HFFc6 (cell line): ENCODE data around the gene NOL12. TPM values are rescaled to one million over a fixed set of nuclear protein-coding genes. Genes with fewer than 3 reads are reported as not detected.

Experiments used
- DNase-seq: peaks from one replicate; pipeline ENCODE4 v3.0.0-alpha.2; 2018
- H3K27ac Mint-ChIP-seq: 2 replicates; pipeline ENCODE4 v1.8.0; 2020; ENCODE audit warnings: mild to moderate bottlenecking, mixed read lengths
- H3K27me3 Mint-ChIP-seq: 2 replicates; pipeline ENCODE4 v1.8.0; 2021; ENCODE audit warnings: mild to moderate bottlenecking, moderate library complexity, mixed read lengths; ENCODE audit not compliant: insufficient read depth
- H3K36me3 Mint-ChIP-seq: 2 replicates; pipeline ENCODE4 v1.8.0; 2021; ENCODE audit warnings: low read depth, mixed read lengths
- H3K4me1 Mint-ChIP-seq: 2 replicates; pipeline ENCODE4 v1.8.0; 2020; ENCODE audit warnings: low read depth, mixed read lengths
- H3K4me3 Mint-ChIP-seq: 2 replicates; pipeline ENCODE4 v1.8.0; 2020; ENCODE audit warnings: mild to moderate bottlenecking, moderate library complexity, mixed read lengths
- H3K9me3 Mint-ChIP-seq: 2 replicates; pipeline ENCODE4 v1.8.0; 2020; ENCODE audit warnings: mild to moderate bottlenecking, mixed read lengths
- CTCF ChIP-seq: fragments of 200-600 bp; sonication (generic); IDR thresholded peaks from 2 replicates; pipeline ENCODE4 v1.5.0; 2021; ENCODE audit warnings: antibody characterized with exemption, mild to moderate bottlenecking
- total RNA-seq, 6 experiments: library from RNA; stranded (reverse); fragmentation: NEBNext Ultra II Directional; extraction: Animal tissue kit (Norgen Biotek cat#: 25700); gene quantifications; 2 replicates in 1 of 6; 3 replicates in 5 of 6; pipeline ENCODE4 v1.2.3, GENCODE V29; 2021

The NOL12 gene
- total RNA-seq, 6 experiments from 2014 or later, result 17.7 to 29.6 (median 26.9) TPM

GRCh38 chr22:37669586-37669985 lies 16.6 kb upstream of the NOL12 start:
- DNase-seq, result peak; percentile 12
- H3K27me3 Mint-ChIP-seq, result peaks cover 2% of the 10 kb centered on the region
- H3K27ac Mint-ChIP-seq, result peak overlapping the region; percentile 48
- no peak for TF ChIP-seq CTCF
- H3K9me3 Mint-ChIP-seq, result no peaks in the 10 kb centered on the region
- no peak overlapping the region for H3K4me3 Mint-ChIP-seq
- peaks cover 22% of the 10 kb centered on the region for H3K4me1 Mint-ChIP-seq
- peaks cover 11% of the 10 kb centered on the region; the same call in 1 of the 2 replicates for H3K36me3 Mint-ChIP-seq

GRCh38 chr22:37672206-37672919 lies 13.8 kb upstream of the NOL12 start:
- no peak overlapping the region for H3K4me3 Mint-ChIP-seq
- DNase-seq, result no peak
- no peaks in the 10 kb centered on the region for H3K9me3 Mint-ChIP-seq
- peaks cover 13% of the 10 kb centered on the region for H3K36me3 Mint-ChIP-seq
- peaks cover 12% of the 10 kb centered on the region for H3K27me3 Mint-ChIP-seq
- H3K27ac Mint-ChIP-seq, result no peak overlapping the region
- H3K4me1 Mint-ChIP-seq, result peaks cover 22% of the 10 kb centered on the region
- no peak for TF ChIP-seq CTCF

- H3K36me3 Mint-ChIP-seq, result peaks cover 19% of the 10 kb centered on the region
- no peaks in the 10 kb centered on the region for H3K9me3 Mint-ChIP-seq
- H3K27ac Mint-ChIP-seq, result no peak overlapping the region
Observed at GRCh38 chr22:37672920-37673455, 13.2 kb upstream of the NOL12 start.

GRCh38 chr22:37674248-37674647 lies 11.9 kb upstream of the NOL12 start:
- H3K36me3 Mint-ChIP-seq, result peaks cover 24% of the 10 kb centered on the region
- peaks cover 17% of the 10 kb centered on the region for H3K27me3 Mint-ChIP-seq
- H3K4me3 Mint-ChIP-seq, result peak overlapping the region; percentile 37
- no peaks in the 10 kb centered on the region for H3K9me3 Mint-ChIP-seq
- DNase-seq, result no peak
- TF ChIP-seq CTCF, result no peak
- peaks cover 22% of the 10 kb centered on the region for H3K4me1 Mint-ChIP-seq
- peak overlapping the region; percentile 91 for H3K27ac Mint-ChIP-seq

More at GRCh38 chr22:37672920-37673455, 13.2 kb upstream of the NOL12 start:
- TF ChIP-seq CTCF, result no peak
- H3K4me3 Mint-ChIP-seq, result no peak overlapping the region
- no peak for DNase-seq
- peaks cover 22% of the 10 kb centered on the region for H3K4me1 Mint-ChIP-seq
- peaks cover 14% of the 10 kb centered on the region for H3K27me3 Mint-ChIP-seq

- H3K27ac Mint-ChIP-seq, result peak within 1 kb of the TSS; percentile 91
- TF ChIP-seq CTCF, result no peak; the same call in 1 of the 2 replicates
- no peaks in the 10 kb centered on the region for H3K9me3 Mint-ChIP-seq
- H3K4me1 Mint-ChIP-seq, result peaks cover 27% of the 10 kb centered on the region
- peak; percentile 98 for DNase-seq
- peak within 1 kb of the TSS; percentile 95 for H3K4me3 Mint-ChIP-seq
- H3K27me3 Mint-ChIP-seq, result peaks cover 21% of the 10 kb centered on the region
- H3K36me3 Mint-ChIP-seq, result peaks cover 31% of the 10 kb centered on the region
Observed at GRCh38 chr22:37674951-37675929, 10.9 kb upstream of the NOL12 start, which contains the start of gene LGALS1. Gene LGALS1 (plus strand): TSS chr22:37675636. CDS start chr22:37675703, 67 bp downstream.
